Measurements from ENCODE around the gene THBS2. TPM values are rescaled to one million over a fixed set of nuclear protein-coding genes. Genes with fewer than 3 reads are reported as not detected.

The THBS2 gene
- total and polyA plus RNA-seq, 2 donors (not counting 1 experiment from before 2014, with no cell fraction given): 86.5 to 269 TPM

GRCh38 chr6:169266261-169266660 lies 12.6 kb upstream of the THBS2 start:
- Histone ChIP-seq H4K20me1 (ENCODE audit: control insufficient read depth, extremely low read depth, insufficient read depth, low read length) (no peaks in the 10 kb centered on the region), H3K4me1 (ENCODE audit: control insufficient read depth, extremely low read depth, insufficient read depth, low read length) (peaks cover 6% of the 10 kb centered on the region), H3K9me3 (ENCODE audit: control insufficient read depth, insufficient read depth, low read depth, low read length) (no peaks in the 10 kb centered on the region), H3K27ac (ENCODE audit: insufficient read depth, low read length) (no peak overlapping the region), H3K27me3 (ENCODE audit: control insufficient read depth, insufficient read depth, low read length) (no peaks in the 10 kb centered on the region), H3K79me2 (ENCODE audit: control insufficient read depth, insufficient read depth, low read length) (no peaks in the 10 kb centered on the region), H3K4me3 (replicated peaks in 1 of 4; ENCODE audit: control extremely low read depth in 1 of 4, insufficient read depth in 1 of 4, low read depth in 3 of 4, low read length in 4 of 4) (no peak overlapping the region), H3K4me2 (ENCODE audit: extremely low read depth, insufficient read depth, low read length) (no peak overlapping the region), H3K36me3 (ENCODE audit: control insufficient read depth, insufficient read depth, low read length) (no peaks in the 10 kb centered on the region), H2AFZ (ENCODE audit: low read length) (no peak overlapping the region), H3K9ac (ENCODE audit: insufficient read depth, low read length) (no peak overlapping the region)
- no peak for DNase-seq (ENCODE audit: low read depth in 2 of 2)
- TF ChIP-seq EZH2 (IDR thresholded peaks at IDR 0.05; ENCODE audit: low read length, missing control alignments): no peak

GRCh38 chr6:169265486-169266131 lies 12.0 kb upstream of the THBS2 start:
- H3K27ac ChIP-seq (ENCODE audit: insufficient read depth, low read length): no peak overlapping the region
- H3K4me2 ChIP-seq (ENCODE audit: extremely low read depth, insufficient read depth, low read length): no peak overlapping the region
- DNase-seq (ENCODE audit: low read depth in 2 of 2): no peak
- no peaks in the 10 kb centered on the region for H4K20me1 ChIP-seq (ENCODE audit: control insufficient read depth, extremely low read depth, insufficient read depth, low read length)
- H2AFZ ChIP-seq (ENCODE audit: low read length): no peak overlapping the region
- no peaks in the 10 kb centered on the region for H3K79me2 ChIP-seq (ENCODE audit: control insufficient read depth, insufficient read depth, low read length)
- no peaks in the 10 kb centered on the region for H3K9me3 ChIP-seq (ENCODE audit: control insufficient read depth, insufficient read depth, low read depth, low read length)
- no peaks in the 10 kb centered on the region for H3K36me3 ChIP-seq (ENCODE audit: control insufficient read depth, insufficient read depth, low read length)
- no peak overlapping the region for H3K4me3 ChIP-seq (replicated peaks in 1 of 4; ENCODE audit: control extremely low read depth in 1 of 4, insufficient read depth in 1 of 4, low read depth in 3 of 4, low read length in 4 of 4)
- no peak for TF ChIP-seq CTCF (conservative IDR thresholded peaks at IDR 0.05 in 1 of 2, IDR thresholded peaks at IDR 0.05 in 1 of 2; ENCODE audit: low read depth in 1 of 2, low read length in 2 of 2)
- no peak for TF ChIP-seq EZH2 (IDR thresholded peaks at IDR 0.05; ENCODE audit: low read length, missing control alignments)
- no peaks in the 10 kb centered on the region for H3K27me3 ChIP-seq (ENCODE audit: control insufficient read depth, insufficient read depth, low read length)
- no peak overlapping the region for H3K9ac ChIP-seq (ENCODE audit: insufficient read depth, low read length)
- H3K4me1 ChIP-seq (ENCODE audit: control insufficient read depth, extremely low read depth, insufficient read depth, low read length): peaks cover 6% of the 10 kb centered on the region

- H3K4me3 ChIP-seq (replicated peaks in 1 of 4; ENCODE audit: control extremely low read depth in 1 of 4, insufficient read depth in 1 of 4, low read depth in 3 of 4, low read length in 4 of 4): no peak overlapping the region
- peaks cover 6% of the 10 kb centered on the region for H3K4me1 ChIP-seq (ENCODE audit: control insufficient read depth, extremely low read depth, insufficient read depth, low read length)
- no peaks in the 10 kb centered on the region for H3K79me2 ChIP-seq (ENCODE audit: control insufficient read depth, insufficient read depth, low read length)
- no peaks in the 10 kb centered on the region for H3K36me3 ChIP-seq (ENCODE audit: control insufficient read depth, insufficient read depth, low read length)
- peak; percentile 69 to 72 for DNase-seq (ENCODE audit: low read depth in 2 of 2)
- H2AFZ ChIP-seq (ENCODE audit: low read length): no peak overlapping the region
- H3K9ac ChIP-seq (ENCODE audit: insufficient read depth, low read length): no peak overlapping the region
- H3K27ac ChIP-seq (ENCODE audit: insufficient read depth, low read length): peak overlapping the region; percentile 10
- no peaks in the 10 kb centered on the region for H3K9me3 ChIP-seq (ENCODE audit: control insufficient read depth, insufficient read depth, low read depth, low read length)
- peak overlapping the region; percentile 5 for H3K4me2 ChIP-seq (ENCODE audit: extremely low read depth, insufficient read depth, low read length)
- H3K27me3 ChIP-seq (ENCODE audit: control insufficient read depth, insufficient read depth, low read length): no peaks in the 10 kb centered on the region
- TF ChIP-seq CTCF (conservative IDR thresholded peaks at IDR 0.05 in 1 of 2, IDR thresholded peaks at IDR 0.05 in 1 of 2; ENCODE audit: low read depth in 1 of 2, low read length in 2 of 2) (no peak), EZH2 (IDR thresholded peaks at IDR 0.05; ENCODE audit: low read length, missing control alignments) (no peak)
- no peaks in the 10 kb centered on the region for H4K20me1 ChIP-seq (ENCODE audit: control insufficient read depth, extremely low read depth, insufficient read depth, low read length)
Measured at GRCh38 chr6:169263836-169264608, 10.4 kb upstream of the THBS2 start.

All from fibroblast of lung (primary cell).